MG63 (cell line): ENCODE data around the gene EYA2. TPM values are rescaled to one million over a fixed set of nuclear protein-coding genes. Genes with fewer than 3 reads are reported as not detected.
"Not testable (repeated sequence)": the region's sequence is repeated elsewhere in the genome, so short reads cannot be mapped to it uniquely, and the experiment has no call there.

Experiments
- DNase-seq: peaks from one replicate; pipeline ENCODE4 v3.0.0-alpha.2; 2020
- H3K27me3 ChIP-seq: fragments of 250-450 bp; sonication (Bioruptor Pico); 2 replicates; pipeline ENCODE4 v1.5.1; 2020; ENCODE audit warnings: mild to moderate bottlenecking, moderate library complexity
- H3K36me3 ChIP-seq: fragments of 250-450 bp; sonication (Bioruptor Pico); 2 replicates; pipeline ENCODE4 v1.5.1; 2020; ENCODE audit warnings: mild to moderate bottlenecking, moderate library complexity
- H3K4me3 ChIP-seq: fragments of 250-450 bp; sonication (Bioruptor Pico); 2 replicates; pipeline ENCODE4 v1.5.1; 2020; ENCODE audit warnings: mild to moderate bottlenecking, moderate library complexity
- H3K9me3 ChIP-seq: fragments of 250-450 bp; sonication (Bioruptor Pico); 2 replicates; pipeline ENCODE4 v1.5.1; 2020; ENCODE audit warnings: mild to moderate bottlenecking, moderate library complexity
- total RNA-seq: library from RNA; depleted of rRNA; stranded (reverse); fragments of >200 nt; shearing (Covaris generic); gene quantifications from 2 replicates; pipeline ENCODE4 v1.2.3, GENCODE V29; 2014; ENCODE audit warnings: low replicate concordance; rRNA removed

EYA2 gene
- 27.0 and 37.0 TPM in 2 replicates for total RNA-seq

DNA sequence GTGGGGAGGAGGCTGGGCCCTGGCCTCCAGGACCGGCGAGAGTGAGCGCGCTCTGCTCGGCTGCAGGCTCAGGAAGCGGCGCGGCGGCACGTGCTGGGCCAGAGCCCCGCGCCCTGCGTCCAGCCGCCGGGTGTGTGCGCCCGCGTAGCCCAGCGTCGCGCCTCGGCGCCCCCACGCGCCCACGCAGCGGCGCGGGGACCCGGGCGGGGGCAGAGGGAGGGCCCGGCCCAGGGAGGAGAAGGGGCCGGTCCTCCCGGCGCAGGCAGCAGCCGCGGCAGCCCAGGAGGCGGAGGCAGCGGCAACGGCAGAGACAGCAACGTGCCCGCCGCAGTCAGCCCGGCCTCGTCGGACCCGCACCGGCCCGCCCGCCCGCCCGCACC lies at the start of gene EYA2:
EYA2 (plus strand) TSS at position 265 of the 380 bp plus-strand sequence. CDS start 95,168 bp downstream, outside the sequence.
- peak; percentile 80 for DNase-seq
- peaks cover 7% of the 10 kb centered on the region; the same call in 1 of the 2 replicates for H3K36me3 ChIP-seq
- H3K27me3 ChIP-seq, result no peaks in the 10 kb centered on the region
- peaks cover 15% of the 10 kb centered on the region for H3K9me3 ChIP-seq
- peak within 1 kb of the TSS; percentile 81 for H3K4me3 ChIP-seq

- H3K4me3 ChIP-seq, result no peak overlapping the region
- DNase-seq, result no peak
Observed at GRCh38 chr20:46844965-46845364, 49.7 kb upstream of the EYA2 start.

DNA sequence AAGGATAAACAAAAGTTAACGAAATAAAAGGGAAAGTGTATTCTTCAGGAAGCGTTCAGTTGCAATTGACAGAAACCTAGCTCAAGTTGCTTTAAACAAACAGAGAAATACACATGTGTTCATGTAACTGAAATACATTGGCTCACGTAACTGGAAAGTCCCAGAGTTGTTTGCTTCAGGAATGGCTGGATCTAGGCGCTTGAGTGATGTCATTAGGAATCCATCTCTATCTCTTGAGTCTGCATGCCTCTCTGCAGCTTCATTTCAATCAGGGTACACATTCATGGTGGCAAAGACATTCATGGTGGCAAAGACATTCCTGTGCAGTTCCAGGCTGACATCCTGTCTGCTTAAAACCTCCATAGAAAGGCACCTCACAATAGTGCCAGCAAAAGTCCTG lies 45.4 kb upstream of the EYA2 start:
- DNase-seq, result no peak
- Histone ChIP-seq H3K36me3 (no peaks in the 10 kb centered on the region), H3K9me3 (no peaks in the 10 kb centered on the region), H3K27me3 (no peaks in the 10 kb centered on the region), H3K4me3 (no peak overlapping the region)

More at GRCh38 chr20:46844965-46845364, 49.7 kb upstream of the EYA2 start:
- H3K27me3 ChIP-seq, result no peaks in the 10 kb centered on the region
- no peaks in the 10 kb centered on the region for H3K36me3 ChIP-seq
- H3K9me3 ChIP-seq, result no peaks in the 10 kb centered on the region

GRCh38 chr20:46849751-46850150 lies 44.9 kb upstream of the EYA2 start:
- Histone ChIP-seq H3K27me3 (no peaks in the 10 kb centered on the region), H3K36me3 (no peaks in the 10 kb centered on the region), H3K9me3 (no peaks in the 10 kb centered on the region), H3K4me3 (no peak overlapping the region)
- no peak for DNase-seq

DNA sequence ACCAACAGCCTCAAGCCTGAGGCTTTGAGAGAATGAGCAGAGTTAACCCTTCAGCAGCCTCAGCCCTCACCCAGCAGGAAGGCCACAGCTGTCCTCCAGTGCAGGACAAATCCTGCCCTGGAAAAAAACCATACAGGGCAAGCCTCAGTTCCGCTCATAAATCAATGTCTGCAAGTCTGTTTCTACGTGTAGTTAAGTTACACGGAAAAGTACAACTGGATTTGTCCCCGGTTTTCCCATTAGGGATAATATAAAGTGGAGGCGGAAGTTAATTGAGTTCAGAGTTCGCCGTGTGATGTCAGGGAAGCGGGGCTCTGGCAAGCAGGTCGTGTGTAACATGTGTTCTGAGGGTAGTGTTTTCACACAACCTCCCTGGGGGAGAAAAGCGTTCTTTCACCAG lies 44.2 kb upstream of the EYA2 start:
- DNase-seq, result no peak
- H3K4me3 ChIP-seq, result no peak overlapping the region
- no peaks in the 10 kb centered on the region for H3K36me3 ChIP-seq
- no peaks in the 10 kb centered on the region for H3K9me3 ChIP-seq
- H3K27me3 ChIP-seq, result no peaks in the 10 kb centered on the region

GRCh38 chr20:46850896-46851295 lies 43.7 kb upstream of the EYA2 start:
- H3K36me3 ChIP-seq, result no peaks in the 10 kb centered on the region
- DNase-seq, result no peak

GRCh38 chr20:46851746-46852145 lies 42.9 kb upstream of the EYA2 start:
- Histone ChIP-seq H3K4me3 (no peak overlapping the region), H3K36me3 (no peaks in the 10 kb centered on the region), H3K9me3 (no peaks in the 10 kb centered on the region), H3K27me3 (no peaks in the 10 kb centered on the region)
- DNase-seq, result no peak

More at GRCh38 chr20:46850896-46851295, 43.7 kb upstream of the EYA2 start:
- Histone ChIP-seq H3K9me3 (no peaks in the 10 kb centered on the region), H3K4me3 (no peak overlapping the region), H3K27me3 (no peaks in the 10 kb centered on the region)

DNA sequence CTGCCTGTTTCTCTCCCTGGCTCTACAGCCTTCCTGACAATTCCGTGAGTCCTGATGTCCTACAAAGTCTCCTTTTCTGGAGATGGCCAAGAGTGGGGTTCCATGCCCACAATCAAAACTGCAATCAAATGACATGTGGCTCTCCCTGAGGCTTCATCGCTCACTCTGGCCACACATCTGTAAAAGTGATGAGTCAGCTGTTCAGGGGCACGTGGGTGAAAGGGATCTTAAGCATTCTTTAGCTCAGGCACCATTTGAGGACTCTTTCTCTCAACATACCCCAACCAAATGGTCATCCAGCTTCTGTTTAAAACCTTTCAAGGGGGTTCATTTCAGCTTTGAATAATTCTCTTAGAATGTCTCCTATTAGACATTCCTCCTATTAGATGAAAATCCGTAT lies 42.3 kb upstream of the EYA2 start:
- H3K27me3 ChIP-seq, result no peaks in the 10 kb centered on the region
- DNase-seq, result no peak
- no peak overlapping the region for H3K4me3 ChIP-seq
- no peaks in the 10 kb centered on the region for H3K9me3 ChIP-seq
- no peaks in the 10 kb centered on the region for H3K36me3 ChIP-seq

DNA sequence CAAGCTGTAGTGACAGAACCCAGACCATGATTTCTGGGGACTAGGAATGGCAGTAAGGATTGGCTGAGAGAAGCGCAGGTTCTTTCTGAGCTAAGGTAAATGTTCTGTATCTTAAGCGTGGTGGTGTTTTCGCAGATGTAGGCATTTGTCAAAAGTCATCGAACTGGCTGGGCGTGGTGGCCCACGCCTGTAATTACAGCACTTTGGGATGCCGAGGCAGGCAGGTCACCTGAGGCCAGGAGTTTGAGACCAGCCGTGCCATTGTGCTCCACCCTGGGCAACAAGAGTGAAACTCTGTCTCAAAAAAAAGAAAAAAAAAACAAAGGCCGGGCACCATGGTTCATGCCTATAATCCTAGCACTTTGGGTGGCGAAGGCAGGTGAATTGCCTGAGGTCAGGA lies 40.7 kb upstream of the EYA2 start:
- no peaks in the 10 kb centered on the region for H3K9me3 ChIP-seq
- H3K4me3 ChIP-seq, result no peak overlapping the region
- no peak for DNase-seq
- no peaks in the 10 kb centered on the region for H3K27me3 ChIP-seq
- H3K36me3 ChIP-seq, result no peaks in the 10 kb centered on the region

- no peaks in the 10 kb centered on the region for H3K9me3 ChIP-seq
- no peak for DNase-seq
Observed at GRCh38 chr20:46857061-46857831, 37.4 kb upstream of the EYA2 start.

GRCh38 chr20:46865824-46866223 lies 28.8 kb upstream of the EYA2 start:
- no peak for DNase-seq
- H3K36me3 ChIP-seq, result no peaks in the 10 kb centered on the region
- H3K27me3 ChIP-seq, result no peaks in the 10 kb centered on the region
- peaks cover 6% of the 10 kb centered on the region; the same call in 1 of the 2 replicates for H3K9me3 ChIP-seq
- H3K4me3 ChIP-seq, result no peak overlapping the region

More at GRCh38 chr20:46857061-46857831, 37.4 kb upstream of the EYA2 start:
- Histone ChIP-seq H3K4me3 (no peak overlapping the region), H3K36me3 (no peaks in the 10 kb centered on the region), H3K27me3 (no peaks in the 10 kb centered on the region)

DNA sequence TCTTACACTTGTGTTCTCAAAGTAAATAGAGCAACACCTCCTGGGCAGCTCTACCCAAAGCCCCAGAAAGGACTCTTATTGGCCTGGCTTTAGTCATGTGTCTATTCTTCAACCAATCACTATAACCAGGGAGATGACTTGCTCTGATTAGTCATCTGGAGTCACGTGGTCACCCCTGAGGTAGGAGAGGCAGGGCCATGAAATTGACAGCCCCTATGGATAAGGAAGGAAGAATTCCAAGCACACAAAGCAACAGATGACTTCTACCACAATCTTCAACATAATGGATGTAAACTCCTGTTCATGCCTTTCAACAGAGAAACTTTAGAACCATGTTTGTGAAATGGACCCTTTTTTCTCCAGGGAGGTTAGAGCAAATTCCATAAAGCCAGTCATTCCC lies 24.6 kb upstream of the EYA2 start:
- Histone ChIP-seq H3K27me3 (no peaks in the 10 kb centered on the region), H3K36me3 (no peaks in the 10 kb centered on the region), H3K4me3 (no peak overlapping the region), H3K9me3 (peaks cover 7% of the 10 kb centered on the region)
- DNase-seq, result no peak

DNA sequence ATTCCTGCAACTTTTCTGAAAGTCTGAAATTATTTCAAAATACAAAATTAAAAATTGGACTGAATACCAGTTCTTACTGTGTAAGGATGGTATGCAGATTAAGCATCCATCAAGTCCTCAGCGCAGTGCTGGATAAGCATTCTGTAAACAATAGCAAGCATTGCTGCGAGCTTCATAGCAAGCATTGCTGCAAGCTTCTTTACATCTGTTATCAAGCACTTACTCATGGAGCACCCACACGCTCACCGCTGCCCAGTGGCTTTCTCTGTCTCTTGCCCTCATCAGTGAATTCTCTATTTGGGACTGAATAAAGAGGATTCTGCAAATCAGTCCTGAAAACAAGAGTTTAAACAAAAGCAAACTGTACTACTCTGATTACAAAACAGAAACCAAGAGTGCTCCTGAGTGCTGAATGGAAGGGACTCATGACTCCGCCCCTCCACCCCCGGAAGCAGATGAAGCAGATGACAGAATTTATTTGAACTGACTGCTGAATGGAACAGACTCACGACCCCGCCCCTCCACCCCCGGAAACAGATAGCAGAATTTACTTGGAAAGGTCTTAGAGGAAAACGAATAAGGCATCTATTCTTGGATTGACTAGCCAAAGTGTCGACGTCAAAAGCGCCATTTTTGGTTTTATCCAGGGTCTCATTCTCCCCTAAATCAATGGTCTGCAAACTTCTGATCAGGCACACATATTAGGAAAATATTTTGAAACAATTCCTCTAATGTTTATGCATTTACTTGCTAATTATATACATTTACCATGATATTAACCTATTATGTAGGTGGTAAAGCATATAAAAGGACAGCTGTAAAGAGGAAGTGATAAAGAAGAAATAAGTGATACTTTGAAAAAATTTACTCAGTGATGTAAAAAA lies 22.1 kb upstream of the EYA2 start:
- DNase-seq, result peak; percentile 59
- H3K36me3 ChIP-seq, result no peaks in the 10 kb centered on the region
- peaks cover 7% of the 10 kb centered on the region for H3K9me3 ChIP-seq
- no peak overlapping the region for H3K4me3 ChIP-seq
- no peaks in the 10 kb centered on the region for H3K27me3 ChIP-seq

DNA sequence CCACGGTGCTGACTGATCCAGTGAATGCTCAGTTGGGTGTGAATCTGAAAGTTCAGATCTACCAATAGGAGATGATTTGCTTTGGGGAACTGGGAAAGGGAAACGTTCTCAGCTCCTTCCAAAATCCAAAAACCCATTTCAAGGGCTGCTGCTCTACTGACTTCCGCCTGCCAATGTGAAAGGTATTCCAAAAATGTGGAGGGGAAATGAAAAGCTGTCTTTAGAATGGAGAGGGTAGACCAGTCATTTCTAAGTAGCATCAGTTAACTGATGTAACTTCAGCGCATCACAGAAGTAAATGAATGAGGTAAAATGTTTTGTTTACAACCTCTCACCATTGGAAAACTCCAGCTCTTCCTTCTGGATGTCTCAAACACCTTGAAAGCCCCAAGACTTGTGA lies 19.6 kb upstream of the EYA2 start:
- H3K36me3 ChIP-seq, result no peaks in the 10 kb centered on the region
- H3K4me3 ChIP-seq, result no peak overlapping the region
- H3K27me3 ChIP-seq, result no peaks in the 10 kb centered on the region
- no peak for DNase-seq
- peaks cover 5% of the 10 kb centered on the region for H3K9me3 ChIP-seq

DNA sequence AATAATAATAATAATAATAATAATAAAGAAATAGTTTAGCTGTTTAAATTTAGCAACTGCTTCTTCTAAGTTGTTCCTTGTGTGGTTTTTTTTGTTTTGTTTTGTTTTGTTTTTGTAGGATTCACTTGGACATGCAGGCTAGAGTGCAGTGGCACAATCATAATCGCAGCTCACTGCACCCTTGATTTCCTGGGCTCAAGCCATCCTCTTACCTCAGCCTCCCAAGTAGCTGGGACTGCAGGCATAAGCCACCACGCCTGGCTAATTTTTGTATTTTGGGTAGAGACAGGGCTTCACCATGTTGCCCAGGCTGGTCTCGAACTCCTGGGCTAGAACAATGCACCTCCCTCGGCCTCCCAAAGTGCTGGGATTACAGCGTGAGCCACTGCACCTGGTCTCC lies 15.3 kb upstream of the EYA2 start:
- Histone ChIP-seq H3K27me3 (no peaks in the 10 kb centered on the region), H3K9me3 (no peaks in the 10 kb centered on the region), H3K36me3 (no peaks in the 10 kb centered on the region), H3K4me3 (no peak overlapping the region)
- DNase-seq, result no peak

GRCh38 chr20:46879963-46880362 lies 14.7 kb upstream of the EYA2 start:
- not testable (repeated sequence) for H3K36me3 ChIP-seq, H3K27me3 ChIP-seq, H3K4me3 ChIP-seq, DNase-seq, H3K9me3 ChIP-seq

- peak; percentile 44 for DNase-seq
- no peaks in the 10 kb centered on the region for H3K36me3 ChIP-seq
- H3K27me3 ChIP-seq, result no peaks in the 10 kb centered on the region
- H3K4me3 ChIP-seq, result no peak overlapping the region
- no peaks in the 10 kb centered on the region for H3K9me3 ChIP-seq
Observed at GRCh38 chr20:46883892-46884291, 10.8 kb upstream of the EYA2 start.
